Neural cell (in vitro differentiated cells): ENCODE results near the gene GPC5. TPM values are rescaled to one million over a fixed set of nuclear protein-coding genes. Genes with fewer than 3 reads are reported as not detected.

Experiments used
- H2AFZ ChIP-seq: fragments of 200-600, 300-800 bp; sonication (generic), shearing (Covaris generic); 2 replicates; pipeline ENCODE4 v1.6.0; 2014; ENCODE audit warnings: low read depth, mild to moderate bottlenecking, antibody characterized with exemption, low read length, moderate library complexity
- H3F3A ChIP-seq: fragments of 200-600 bp; shearing (Covaris generic); 2 replicates; pipeline ENCODE4 v1.6.1; 2016; ENCODE audit warnings: mild to moderate bottlenecking, moderate library complexity, mixed read lengths, antibody characterized with exemption, low read length; ENCODE audit not compliant: insufficient read depth, poor library complexity, severe bottlenecking
- H3K27ac ChIP-seq: fragments of 200-600, 300-800 bp; sonication (generic), shearing (Covaris generic); 2 replicates; pipeline ENCODE4 v1.5.1; 2014; ENCODE audit warnings: mild to moderate bottlenecking, low read length, moderate library complexity
- H3K27me3 ChIP-seq: fragments of 300-800, 200-600 bp; sonication (generic), shearing (Covaris generic); 2 replicates; pipeline ENCODE4 v1.6.0; 2014; ENCODE audit warnings: mild to moderate bottlenecking, low read depth, low read length, moderate library complexity; ENCODE audit not compliant: insufficient read depth
- H3K36me3 ChIP-seq: fragments of 300-800, 200-600 bp; sonication (generic), shearing (Covaris generic); 2 replicates; pipeline ENCODE4 v1.5.1; 2014; ENCODE audit warnings: mild to moderate bottlenecking, antibody characterized with exemption, low read length, moderate library complexity; ENCODE audit not compliant: insufficient read depth
- H3K4me2 ChIP-seq: fragments of 300-800, 200-600 bp; sonication (generic), shearing (Covaris generic); 2 replicates; pipeline ENCODE4 v1.6.0; 2014; ENCODE audit warnings: mild to moderate bottlenecking, low read length
- H3K4me3 ChIP-seq: fragments of 300-800, 200-600 bp; sonication (generic), shearing (Covaris generic); 2 replicates; pipeline ENCODE4 v1.5.1; 2014; ENCODE audit warnings: mild to moderate bottlenecking, low read length, moderate library complexity
- H3K79me2 ChIP-seq: fragments of 200-600 bp; shearing (Covaris generic); replicated peaks from 2 replicates; pipeline ENCODE4 v1.6.0; 2014; ENCODE audit warnings: mild to moderate bottlenecking, low read length, moderate library complexity; ENCODE audit not compliant: insufficient read depth
- H3K9ac ChIP-seq: fragments of 300-800, 200-600 bp; sonication (generic), shearing (Covaris generic); 2 replicates; pipeline ENCODE4 v1.6.1; 2016; ENCODE audit warnings: mild to moderate bottlenecking, low read length, mixed read lengths
- H3K9me2 ChIP-seq: fragments of 200-600 bp; shearing (Covaris generic); 2 replicates; pipeline ENCODE4 v1.6.1; 2016; ENCODE audit warnings: mild to moderate bottlenecking, low read length, mixed read lengths; ENCODE audit not compliant: insufficient read depth
- H3K9me3 ChIP-seq: fragments of 200-600, 300-800 bp; sonication (generic), shearing (Covaris generic); 2 replicates; pipeline ENCODE4 v1.6.1; 2016; ENCODE audit warnings: mild to moderate bottlenecking, mixed run types, low read length, moderate library complexity, mixed read lengths
- H4K20me1 ChIP-seq: fragments of 200-600 bp; shearing (Covaris generic); 2 replicates; pipeline ENCODE4 v1.6.1; 2016; ENCODE audit warnings: mild to moderate bottlenecking, mixed run types; ENCODE audit not compliant: insufficient read depth
- EP300 ChIP-seq: fragments of 450-650 bp; conservative IDR thresholded peaks from 2 replicates; pipeline ENCODE4 v1.6.1; 2014; ENCODE audit warnings: antibody characterized with exemption, mild to moderate bottlenecking, moderate library complexity; ENCODE audit not compliant: poor library complexity, severe bottlenecking
- EZH2 ChIP-seq: fragments of 200-600, 300-800 bp; shearing (Covaris generic), sonication (generic); IDR thresholded peaks from 2 replicates; pipeline ENCODE4 v1.6.1; 2014; ENCODE audit warnings: antibody characterized with exemption, low read length, borderline replicate concordance, mild to moderate bottlenecking; ENCODE audit not compliant: insufficient read depth, poor library complexity, severe bottlenecking
- MXI1 ChIP-seq: fragments of 450-650 bp; conservative IDR thresholded peaks from 2 replicates; pipeline ENCODE4 v1.6.1; 2014; ENCODE audit warnings: antibody characterized with exemption, mild to moderate bottlenecking; ENCODE audit not compliant: poor library complexity, severe bottlenecking
- POLR2AphosphoS5 ChIP-seq: IDR thresholded peaks from 2 replicates; pipeline ENCODE4 v1.6.1; 2012
- RAD21 ChIP-seq: fragments of 450-650 bp; conservative IDR thresholded peaks from 2 replicates; pipeline ENCODE4 v1.6.1; 2014; ENCODE audit warnings: antibody characterized with exemption, mild to moderate bottlenecking, moderate library complexity
- REST ChIP-seq: IDR thresholded peaks from 2 replicates; pipeline ENCODE4 v1.6.1; 2012; ENCODE audit warnings: borderline replicate concordance
- SMC3 ChIP-seq: fragments of 450-650 bp; conservative IDR thresholded peaks from 2 replicates; pipeline ENCODE4 v1.6.1; 2014; ENCODE audit warnings: antibody characterized with exemption, mild to moderate bottlenecking, moderate library complexity; ENCODE audit not compliant: poor library complexity
- TAF1 ChIP-seq: IDR thresholded peaks from 2 replicates; pipeline ENCODE4 v1.6.1; 2012; ENCODE audit warnings: low read depth
- polyA plus RNA-seq: library from polyadenylated mRNA; depleted of rRNA; stranded (reverse); fragments of >200 nt; gene quantifications from 2 replicates; pipeline ENCODE4 v1.2.3, GENCODE V29; 2014
- small RNA-seq, 3 experiments: library from RNA; depleted of rRNA; stranded (forward); fragments of <200 nt; gene quantifications; one replicate each; pipeline ENCODE3, GENCODE V24; 2012
- TF ChIP-seq, protein P1 (sequence below): fragments of 450-650 bp; IDR thresholded peaks from 2 replicates; pipeline ENCODE4 v1.5.1; 2014; ENCODE audit warnings: antibody characterized with exemption, mild to moderate bottlenecking, moderate library complexity; ENCODE audit not compliant: poor library complexity, severe bottlenecking

GPC5 gene
- polyA plus RNA-seq, 1 donor from 2014 or later = 5.0 TPM

- Histone ChIP-seq H4K20me1 (no peaks in the 10 kb centered on the region), H3F3A (no peaks in the 10 kb centered on the region), H3K36me3 (no peaks in the 10 kb centered on the region), H3K9ac (no peak overlapping the region), H3K9me2 (no peaks in the 10 kb centered on the region), H3K4me2 (no peak overlapping the region), H3K27ac (no peak overlapping the region), H3K27me3 (no peaks in the 10 kb centered on the region), H3K79me2 (no peaks in the 10 kb centered on the region), H2AFZ (no peak overlapping the region), H3K4me3 (no peak overlapping the region), H3K9me3 (no peaks in the 10 kb centered on the region)
- TF ChIP-seq SMC3 = no peak
- no peak for TF ChIP-seq EP300
- TF ChIP-seq EZH2 = no peak
- TF ChIP-seq POLR2AphosphoS5 = no peak
- TF ChIP-seq MXI1 = no peak
Observed at GRCh38 chr13:92912629-92913028, 1514.2 kb downstream of the GPC5 start.

DNA sequence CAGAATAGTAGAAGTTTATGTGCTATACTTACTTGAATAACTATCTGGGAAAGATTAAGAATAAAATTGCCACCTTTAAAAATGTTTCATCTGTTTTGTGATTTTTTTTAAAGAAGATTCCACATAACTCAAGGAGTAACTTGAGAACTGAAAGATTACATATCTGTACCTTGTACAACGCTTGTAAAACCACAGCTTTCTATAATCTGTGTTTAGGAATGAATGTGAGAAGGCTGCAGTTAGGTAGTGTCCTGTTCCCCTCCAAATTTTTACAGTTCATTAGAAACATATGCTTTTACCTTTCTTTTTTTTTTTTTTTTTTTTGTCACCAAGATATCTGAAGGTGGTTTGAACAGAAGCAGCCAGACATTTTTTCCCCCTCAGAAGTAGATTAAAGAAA, 1515.4 kb downstream of the GPC5 start:
- H2AFZ ChIP-seq = no peak overlapping the region
- H3K9me3 ChIP-seq = no peaks in the 10 kb centered on the region
- TF ChIP-seq EP300 = no peak
- TF ChIP-seq SMC3 = no peak
- no peak for TF ChIP-seq POLR2AphosphoS5
- TF ChIP-seq, protein P1, sequence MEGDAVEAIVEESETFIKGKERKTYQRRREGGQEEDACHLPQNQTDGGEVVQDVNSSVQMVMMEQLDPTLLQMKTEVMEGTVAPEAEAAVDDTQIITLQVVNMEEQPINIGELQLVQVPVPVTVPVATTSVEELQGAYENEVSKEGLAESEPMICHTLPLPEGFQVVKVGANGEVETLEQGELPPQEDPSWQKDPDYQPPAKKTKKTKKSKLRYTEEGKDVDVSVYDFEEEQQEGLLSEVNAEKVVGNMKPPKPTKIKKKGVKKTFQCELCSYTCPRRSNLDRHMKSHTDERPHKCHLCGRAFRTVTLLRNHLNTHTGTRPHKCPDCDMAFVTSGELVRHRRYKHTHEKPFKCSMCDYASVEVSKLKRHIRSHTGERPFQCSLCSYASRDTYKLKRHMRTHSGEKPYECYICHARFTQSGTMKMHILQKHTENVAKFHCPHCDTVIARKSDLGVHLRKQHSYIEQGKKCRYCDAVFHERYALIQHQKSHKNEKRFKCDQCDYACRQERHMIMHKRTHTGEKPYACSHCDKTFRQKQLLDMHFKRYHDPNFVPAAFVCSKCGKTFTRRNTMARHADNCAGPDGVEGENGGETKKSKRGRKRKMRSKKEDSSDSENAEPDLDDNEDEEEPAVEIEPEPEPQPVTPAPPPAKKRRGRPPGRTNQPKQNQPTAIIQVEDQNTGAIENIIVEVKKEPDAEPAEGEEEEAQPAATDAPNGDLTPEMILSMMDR = no peak
- TF ChIP-seq RAD21 = no peak
- no peak for TF ChIP-seq MXI1
- TF ChIP-seq EZH2 = no peak
- TF ChIP-seq TAF1 = no peak
- TF ChIP-seq REST = no peak
- H3K79me2 ChIP-seq = no peaks in the 10 kb centered on the region
- H3F3A ChIP-seq = no peaks in the 10 kb centered on the region
- no peaks in the 10 kb centered on the region for H3K27me3 ChIP-seq
- H3K27ac ChIP-seq = no peak overlapping the region
- no peaks in the 10 kb centered on the region for H3K9me2 ChIP-seq
- no peak overlapping the region for H3K4me3 ChIP-seq
- H3K9ac ChIP-seq = no peak overlapping the region
- no peak overlapping the region for H3K4me2 ChIP-seq
- H3K36me3 ChIP-seq = no peaks in the 10 kb centered on the region
- H4K20me1 ChIP-seq = no peaks in the 10 kb centered on the region

Small RNAs within 50 kb of the gene (small RNA-seq; reads per million reads assigned to genes)
- gene AL356737.1 (0 reads per million in 3 experiments), gene FABP5P4 (0 reads per million in 3 experiments), gene MIR548AS (2.0 to 6.0 (median 3.6) reads per million in 3 experiments), gene RNU4ATAC3P (0 reads per million in 3 experiments)

Other genes starting within 250 kb of the GPC5 start
- 0.79 and 1.3 TPM in 2 replicates for gene MIR17HG, start 50.9 kb upstream of the GPC5 start, polyA plus RNA-seq